A172 (cell line): Measurements from ENCODE around the gene BNIPL. TPM values are rescaled to one million over a fixed set of nuclear protein-coding genes. Genes with fewer than 3 reads are reported as not detected.

Experiments used
- DNase-seq: peaks from one replicate; pipeline ENCODE4 v3.0.0-alpha.2; 2015; ENCODE audit warnings: low spot score
- total RNA-seq: library from RNA; depleted of rRNA; stranded (reverse); fragments of >200 nt; shearing (Covaris generic); gene quantifications from 2 replicates; pipeline ENCODE4 v1.2.3, GENCODE V29; 2014

Gene BNIPL
- total RNA-seq, 1 experiment from 2014 or later: 0.38 TPM

- no peak for DNase-seq
Measured at GRCh38 chr1:151009674-151010345, 26.6 kb upstream of the BNIPL start.

- no peak for DNase-seq
Measured at GRCh38 chr1:151010346-151010726, 26.1 kb upstream of the BNIPL start.

DNA sequence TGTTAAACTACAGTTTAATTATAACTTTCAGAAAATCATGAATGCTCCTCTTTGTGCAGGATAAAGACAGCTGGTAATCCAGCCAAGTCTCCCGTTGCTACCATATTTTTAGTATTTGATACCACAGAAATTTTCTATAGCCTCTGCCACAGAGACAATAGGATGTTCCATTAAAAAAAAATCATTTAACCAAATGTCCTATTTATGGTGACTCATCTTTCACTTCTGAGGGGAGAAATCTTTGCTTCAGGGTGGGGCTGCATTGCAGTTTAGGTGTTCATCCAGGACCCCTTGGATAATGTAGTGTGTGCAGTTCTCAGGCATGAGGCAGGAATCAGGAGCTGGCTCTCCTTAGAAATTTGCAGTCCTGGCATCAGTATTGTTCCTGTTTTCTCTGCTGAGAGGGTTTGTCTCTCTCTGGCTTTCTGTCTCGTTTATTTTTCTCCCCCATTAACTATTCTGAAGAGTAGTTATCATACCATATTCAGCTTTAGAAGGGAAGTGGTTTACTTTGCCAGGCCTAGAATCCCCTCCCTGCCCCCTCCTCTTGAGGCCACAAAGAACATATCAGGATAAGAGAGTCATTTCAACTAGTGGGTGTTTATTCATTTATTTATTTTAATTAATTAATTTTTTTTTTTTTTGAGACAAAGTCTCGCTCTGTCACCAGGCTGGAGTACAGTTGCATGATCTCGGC lies 25.1 kb upstream of the BNIPL start:
- no peak for DNase-seq

GRCh38 chr1:151012684-151013471 lies 23.5 kb upstream of the BNIPL start:
- DNase-seq: no peak

DNA sequence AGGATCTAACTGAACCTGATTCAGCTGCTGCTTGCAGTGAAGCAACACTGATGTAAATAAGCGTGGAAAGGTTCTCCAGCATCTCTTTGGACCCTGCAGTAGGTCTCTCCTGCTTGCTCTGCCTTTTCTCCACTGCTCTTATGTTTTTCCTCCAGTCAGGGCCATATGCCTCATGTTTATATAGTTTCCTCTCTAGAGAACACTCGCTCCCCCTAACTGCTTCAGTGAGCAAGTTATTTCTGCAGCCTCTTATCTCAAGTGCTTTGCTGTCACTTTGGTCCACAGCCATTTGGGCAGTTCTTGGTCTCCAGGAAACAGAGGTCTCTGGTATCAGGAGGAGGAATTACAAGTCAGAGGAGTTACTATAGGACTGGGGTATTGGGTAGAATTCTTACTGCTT lies 22.9 kb upstream of the BNIPL start:
- peak; percentile 39 for DNase-seq

GRCh38 chr1:151024540-151025146 lies 11.7 kb upstream of the BNIPL start:
- peak; percentile 73 for DNase-seq

DNA sequence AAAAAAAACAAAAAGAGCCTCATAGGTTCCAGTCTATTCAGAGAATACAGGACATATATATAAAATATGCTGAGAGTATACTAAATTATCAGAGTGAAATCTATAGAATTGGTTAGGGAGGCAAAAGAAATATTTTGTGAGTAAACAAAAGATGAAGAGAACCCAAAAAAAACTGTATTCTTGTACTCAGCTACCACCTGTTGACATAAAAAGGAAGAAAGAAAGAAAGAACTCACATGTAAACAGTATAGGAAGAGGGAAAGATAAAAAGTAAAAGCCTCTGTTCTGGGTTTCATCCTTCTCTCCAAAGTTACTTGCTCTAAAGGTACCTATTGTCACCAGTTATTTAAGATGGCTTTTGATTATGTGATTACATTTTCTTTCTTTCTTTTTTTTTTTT lies 9.9 kb upstream of the BNIPL start:
- no peak for DNase-seq

GRCh38 chr1:151032164-151032563 lies 4.2 kb upstream of the BNIPL start:
- no peak for DNase-seq

DNA sequence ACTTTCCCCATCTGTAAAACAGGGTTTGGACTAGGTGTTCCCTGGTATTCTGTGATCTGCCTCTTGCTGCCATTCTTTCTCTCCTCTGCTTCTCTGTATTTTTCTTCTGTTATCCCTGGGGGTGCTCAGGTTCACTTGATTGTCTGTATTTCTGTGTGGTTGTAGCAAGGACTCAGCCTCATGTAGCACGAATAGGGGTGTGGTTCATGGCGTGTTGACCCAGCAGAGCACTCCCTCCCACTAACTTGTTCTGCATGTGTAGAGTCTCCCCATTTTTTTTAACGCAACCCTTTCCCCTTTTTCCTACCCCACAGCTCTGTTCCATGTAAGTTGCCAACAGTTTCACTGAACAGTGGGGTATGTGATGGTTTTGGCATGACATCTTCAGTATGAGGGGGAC lies 1.2 kb upstream of the BNIPL start:
- DNase-seq: no peak

GRCh38 chr1:151037032-151037431 lies 646 bp downstream of the BNIPL start:
- no peak for DNase-seq

GRCh38 chr1:151039521-151039920 lies 3.1 kb downstream of the BNIPL start:
- no peak for DNase-seq

DNA sequence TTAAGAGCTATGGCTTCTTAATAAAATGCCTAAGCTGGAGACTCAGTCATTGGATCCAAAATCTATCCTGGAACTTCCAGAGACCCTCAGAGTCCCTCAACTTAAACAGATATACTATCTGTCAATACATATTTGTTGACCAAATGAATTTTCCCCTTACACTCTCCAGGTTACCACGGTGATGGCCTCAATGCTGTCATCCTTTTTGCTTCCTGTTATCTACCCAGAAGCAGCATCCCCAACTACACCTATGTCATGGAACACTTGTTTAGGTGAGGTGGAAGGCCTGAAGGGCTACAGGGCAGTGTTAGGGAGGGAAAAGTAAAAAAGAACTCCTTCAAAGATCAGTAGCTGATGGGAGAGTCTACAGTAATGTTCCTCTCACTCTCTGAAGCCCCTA lies 6.8 kb downstream of the BNIPL start:
- DNase-seq: no peak

GRCh38 chr1:151047591-151047924 lies 11.2 kb downstream of the BNIPL start, which contains the start of gene C1orf56:
C1orf56 (plus strand) TSS chr1:151047751; CDS start chr1:151047848, 97 bp downstream.
- peak; percentile 61 for DNase-seq

DNA sequence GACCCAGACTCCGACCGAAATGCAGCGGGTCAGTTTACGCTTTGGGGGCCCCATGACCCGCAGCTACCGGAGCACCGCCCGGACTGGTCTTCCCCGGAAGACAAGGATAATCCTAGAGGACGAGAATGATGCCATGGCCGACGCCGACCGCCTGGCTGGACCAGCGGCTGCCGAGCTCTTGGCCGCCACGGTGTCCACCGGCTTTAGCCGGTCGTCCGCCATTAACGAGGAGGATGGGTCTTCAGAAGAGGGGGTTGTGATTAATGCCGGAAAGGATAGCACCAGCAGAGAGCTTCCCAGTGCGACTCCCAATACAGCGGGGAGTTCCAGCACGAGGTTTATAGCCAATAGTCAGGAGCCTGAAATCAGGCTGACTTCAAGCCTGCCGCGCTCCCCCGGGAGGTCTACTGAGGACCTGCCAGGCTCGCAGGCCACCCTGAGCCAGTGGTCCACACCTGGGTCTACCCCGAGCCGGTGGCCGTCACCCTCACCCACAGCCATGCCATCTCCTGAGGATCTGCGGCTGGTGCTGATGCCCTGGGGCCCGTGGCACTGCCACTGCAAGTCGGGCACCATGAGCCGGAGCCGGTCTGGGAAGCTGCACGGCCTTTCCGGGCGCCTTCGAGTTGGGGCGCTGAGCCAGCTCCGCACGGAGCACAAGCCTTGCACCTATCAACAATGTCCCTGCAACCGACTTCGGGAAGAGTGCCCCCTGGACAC lies 11.7 kb downstream of the BNIPL start:
- DNase-seq: peak; percentile 78

DNA sequence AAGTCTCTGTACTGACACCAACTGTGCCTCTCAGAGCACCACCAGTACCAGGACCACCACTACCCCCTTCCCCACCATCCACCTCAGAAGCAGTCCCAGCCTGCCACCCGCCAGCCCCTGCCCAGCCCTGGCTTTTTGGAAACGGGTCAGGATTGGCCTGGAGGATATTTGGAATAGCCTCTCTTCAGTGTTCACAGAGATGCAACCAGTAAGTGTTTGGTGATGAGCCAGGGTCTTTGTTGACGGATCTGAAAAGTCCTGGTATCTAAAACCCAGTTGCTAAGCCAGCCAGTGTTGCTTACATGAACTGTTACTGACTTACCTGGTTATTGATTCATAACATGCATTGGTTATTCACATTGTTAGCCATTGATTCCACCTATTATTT lies 12.3 kb downstream of the BNIPL start:
- DNase-seq: peak; percentile 35

- no peak for DNase-seq
Measured at GRCh38 chr1:151049458-151049857, 13.1 kb downstream of the BNIPL start.

DNA sequence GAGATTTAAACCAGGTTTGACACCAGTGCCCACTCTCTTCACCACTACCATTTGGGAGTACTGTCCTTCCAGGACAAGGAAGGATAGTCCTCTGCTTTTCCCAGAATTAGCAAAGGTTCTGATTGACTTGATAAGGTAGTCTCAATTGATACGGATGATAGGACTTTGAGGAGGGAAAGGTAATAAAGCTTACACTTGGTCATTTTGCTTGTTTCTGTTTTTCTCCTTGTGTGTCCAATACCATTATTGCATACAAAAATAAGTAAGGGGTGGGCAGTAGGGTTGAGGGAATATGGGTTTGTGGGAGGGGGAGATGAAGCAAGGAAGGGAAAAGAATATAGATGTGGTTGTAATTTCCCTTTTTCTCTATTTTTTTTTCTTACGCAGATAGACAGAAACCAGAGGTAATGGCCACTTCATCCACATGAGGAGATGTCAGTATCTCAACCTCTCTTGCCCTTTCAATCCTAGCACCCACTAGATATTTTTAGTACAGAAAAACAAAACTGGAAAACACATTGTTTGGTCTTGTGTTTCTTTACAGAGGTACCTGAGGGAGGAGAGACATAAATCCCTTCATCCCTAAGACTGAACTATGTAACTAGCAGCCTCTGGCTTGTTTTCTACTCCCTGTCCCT lies 13.8 kb downstream of the BNIPL start:
- no peak for DNase-seq

GRCh38 chr1:151051356-151052009 lies 15.1 kb downstream of the BNIPL start:
- DNase-seq: no peak

- no peak for DNase-seq
Measured at GRCh38 chr1:151054971-151055547, 18.7 kb downstream of the BNIPL start.

GRCh38 chr1:151055581-151055980 lies 19.2 kb downstream of the BNIPL start:
- no peak for DNase-seq
